Astrocyte of the hippocampus (primary cell): ENCODE data around the gene PTH1R.

Experiments
- DNase-seq: peaks from one replicate; pipeline ENCODE4 v3.0.0; 2011; ENCODE audit warnings: low read depth, low spot score

Gene PTH1R

GRCh38 chr3:46946856-46947545 is 69.5 kb downstream of the PTH1R start:
- peak; percentile 57 for DNase-seq

- DNase-seq = no peak
Observed at GRCh38 chr3:46947546-46947901, 70.0 kb downstream of the PTH1R start.

- DNase-seq = peak; percentile 33
Observed at GRCh38 chr3:46947981-46948791, 70.7 kb downstream of the PTH1R start.

- DNase-seq = no peak
Observed at GRCh38 chr3:46948830-46949671, 71.5 kb downstream of the PTH1R start.

- DNase-seq = no peak
Observed at GRCh38 chr3:46950177-46950576, 72.7 kb downstream of the PTH1R start.

- no peak for DNase-seq
Observed at GRCh38 chr3:46950650-46951241, 73.2 kb downstream of the PTH1R start.

- DNase-seq = no peak
Observed at GRCh38 chr3:46952813-46953212, 75.3 kb downstream of the PTH1R start.
